A375 (cell line): Measurements from ENCODE around the gene KIAA0753. TPM values are rescaled to one million over a fixed set of nuclear protein-coding genes. Genes with fewer than 3 reads are reported as not detected.

ENCODE experiments used
- small RNA-seq: library from RNA; depleted of rRNA; stranded (forward); fragments of <200 nt; gene quantifications from one replicate; pipeline ENCODE3, GENCODE V24; 2014
- total RNA-seq: library from RNA; depleted of rRNA; stranded (reverse); fragments of >200 nt; shearing (Covaris generic); gene quantifications from 2 replicates; pipeline ENCODE4 v1.2.3, GENCODE V29; 2014; rRNA removed

The KIAA0753 gene
- total RNA-seq, result 14.6 and 15.0 TPM in 2 replicates

GRCh38 chr17:6640536-6641246, at the start of gene KIAA0753, which contains the start of gene TXNDC17:
Gene KIAA0753, minus strand, starts transcription at chr17:6640711. Its CDS starts 5,608 bp downstream, at chr17:6635103.
Gene TXNDC17, plus strand, starts transcription at chr17:6641060. Its CDS starts 23 bp downstream, at chr17:6641083.

GRCh38 chr17:6651354-6651918, 10.9 kb upstream of the KIAA0753 start, which contains the start of the genes C17orf100 and MED31:
Gene C17orf100, plus strand, starts transcription at chr17:6651762. Its CDS starts 152 bp downstream, at chr17:6651914.
Gene MED31, minus strand, starts transcription at chr17:6651605. Its CDS starts 77 bp downstream, at chr17:6651528.

GRCh38 chr17:6556121-6557039, 84.1 kb downstream of the KIAA0753 start, which contains the start of gene PITPNM3:
Gene PITPNM3, minus strand, starts transcription at chr17:6556555. Its CDS starts 149 bp downstream, at chr17:6556406.

Small RNA genes within 50 kb of the gene (small RNA-seq; reads per million reads assigned to genes)
- not detected for gene MIR4520-1
- gene RNA5SP435, result 1.0 reads per million, percentile 56 among the genes with 10 or more reads in this experiment

Other genes with a start within 250 kb of the KIAA0753 start
- 0.04 TPM in 1 of 2 replicates, not detected in the other for gene AIPL1, start 205.6 kb downstream of the KIAA0753 start, total RNA-seq
- gene PIMREG, start 196.3 kb downstream of the KIAA0753 start, total RNA-seq, result 38.9 and 40.3 TPM in 2 replicates
- 1.1 TPM in 2 replicates for gene PITPNM3, start 84.2 kb downstream of the KIAA0753 start, total RNA-seq
- 171 and 208 TPM in 2 replicates for gene TXNDC17, start 349 bp upstream of the KIAA0753 start, total RNA-seq
- 11.1 and 12.5 TPM in 2 replicates for gene MED31, start 10.9 kb upstream of the KIAA0753 start, total RNA-seq
- 0.15 and 0.45 TPM in 2 replicates for gene C17orf100, start 11.1 kb upstream of the KIAA0753 start, total RNA-seq
- 0.19 and 0.26 TPM in 2 replicates for gene SLC13A5, start 72.7 kb upstream of the KIAA0753 start, total RNA-seq
- 0.72 and 5.2 TPM in 2 replicates for gene XAF1, start 115.3 kb upstream of the KIAA0753 start, total RNA-seq
- gene FBXO39, start 135.5 kb upstream of the KIAA0753 start, total RNA-seq, result not detected in 2 replicates
- gene TEKT1, start 191.0 kb upstream of the KIAA0753 start, total RNA-seq, result not detected in 2 replicates